OCI-LY7 (cell line): ENCODE results near the gene CD274. TPM values are rescaled to one million over a fixed set of nuclear protein-coding genes. Genes with fewer than 3 reads are reported as not detected.

ENCODE experiments used
- Bru-seq: library from RNA; stranded (reverse); fragments of 400-500 nt; gene quantifications from one replicate; lab custom pipeline; 2021; lab: Mats Ljungman, UMichigan
- BruChase-seq, 2 experiments: library from RNA; stranded (reverse); fragments of 400-500 nt; gene quantifications; one replicate each; lab custom pipeline; 2021; lab: Mats Ljungman, UMichigan
- BruUV-seq: library from RNA; stranded (reverse); fragments of 400-500 nt; replicated peaks from 2 replicates; lab custom pipeline; 2021; lab: Mats Ljungman, UMichigan
- CTCF ChIA-PET: fragments of 300-600 bp; sonication (Branson Sonifier 250); formaldehyde crosslinking; loops from one replicate; lab custom pipeline; 2022; ENCODE audit warnings: antibody characterized with exemption; ENCODE audit not compliant: unreplicated experiment; lab: Charles Lee
- POLR2A ChIA-PET: fragments of 300-600 bp; sonication (Branson Sonifier 250); formaldehyde crosslinking; loops from one replicate; lab custom pipeline; 2022; ENCODE audit warnings: antibody characterized with exemption; lab: Charles Lee
- DNase-seq: peaks from one replicate; pipeline ENCODE4 v3.0.0-alpha.2; 2015; ENCODE audit warnings: low spot score
- H2AFZ ChIP-seq: fragments of 200-600 bp; sonication (generic), shearing (Covaris generic); 2 replicates; pipeline ENCODE4 v1.6.1; 2014; ENCODE audit warnings: mild to moderate bottlenecking, antibody characterized with exemption, low read length, moderate library complexity
- H3K27ac ChIP-seq: fragments of 200-600 bp; sonication (generic); 2 replicates; pipeline ENCODE4 v1.5.1; 2014; ENCODE audit warnings: mixed run types, low read depth, mild to moderate bottlenecking, moderate library complexity, low read length, inconsistent platforms; ENCODE audit not compliant: poor library complexity, severe bottlenecking
- H3K36me3 ChIP-seq: fragments of 200-600 bp; sonication (generic); 2 replicates; pipeline ENCODE4 v1.6.1; 2014; ENCODE audit warnings: mild to moderate bottlenecking, antibody characterized with exemption, low read length, moderate library complexity, mixed read lengths; ENCODE audit not compliant: insufficient read depth
- H3K4me1 ChIP-seq: fragments of 200-600 bp; sonication (generic); 2 replicates; pipeline ENCODE4 v1.5.1; 2014; ENCODE audit warnings: mild to moderate bottlenecking, low read length; ENCODE audit not compliant: insufficient read depth, poor library complexity, severe bottlenecking
- H3K4me2 ChIP-seq: fragments of 200-600 bp; sonication (generic); 2 replicates; pipeline ENCODE4 v1.6.1; 2014; ENCODE audit warnings: mild to moderate bottlenecking, low read length
- H3K4me3 ChIP-seq: fragments of 200-600 bp; sonication (generic); 2 replicates; pipeline ENCODE4 v1.5.1; 2014; ENCODE audit warnings: mild to moderate bottlenecking, low read depth, low read length; ENCODE audit not compliant: poor library complexity, severe bottlenecking
- H3K79me2 ChIP-seq: fragments of 200-600 bp; sonication (generic); 2 replicates; pipeline ENCODE4 v1.6.1; 2016; ENCODE audit warnings: low read depth, mild to moderate bottlenecking, low read length, moderate library complexity, mixed read lengths; ENCODE audit not compliant: insufficient read depth
- H3K9me2 ChIP-seq: fragments of 200-600 bp; sonication (generic); 2 replicates; pipeline ENCODE4 v1.6.1; 2016; ENCODE audit warnings: mild to moderate bottlenecking, low read length, mixed read lengths; ENCODE audit not compliant: insufficient read depth
- H3K9me3 ChIP-seq: fragments of 200-600 bp; sonication (generic); 2 replicates; pipeline ENCODE4 v1.6.1; 2014; ENCODE audit warnings: mild to moderate bottlenecking, mixed run types, low read length, mixed read lengths
- H4K20me1 ChIP-seq: fragments of 200-600 bp; sonication (generic); 2 replicates; pipeline ENCODE4 v1.6.1; 2014; ENCODE audit warnings: mild to moderate bottlenecking, antibody characterized with exemption, low read length, moderate library complexity, mixed read lengths; ENCODE audit not compliant: insufficient read depth
- CTCF ChIP-seq: fragments of 200-600 bp; sonication (generic); conservative IDR thresholded peaks from 2 replicates; pipeline ENCODE4 v1.5.1; 2014; ENCODE audit warnings: mild to moderate bottlenecking, antibody characterized with exemption, low read length, moderate library complexity, mixed read lengths
- EZH2phosphoT487 ChIP-seq: fragments of 200-600 bp; sonication (generic); IDR thresholded peaks from 2 replicates; pipeline ENCODE4 v1.6.1; 2018; ENCODE audit warnings: low read depth, borderline replicate concordance, mild to moderate bottlenecking, mixed run types, antibody characterized with exemption, low read length, moderate library complexity, mixed read lengths
- intact Hi-C: fragments of 100-400 bp; cut with micrococcal nuclease; formaldehyde crosslinking; loops from one replicate; pipeline ENCODE4 v1.10.0; 2022; ENCODE audit not compliant: unreplicated experiment
- long read RNA-seq: library from polyadenylated mRNA; stranded (forward); transcript quantifications from one replicate; pipeline ENCODE4 v2.0.0, GENCODE V29; 2022
- total RNA-seq, 2 experiments: library from RNA; depleted of rRNA in 1 of 2; stranded (reverse); fragments of >200 nt in 1 of 2; shearing (Covaris generic) in 1 of 2; gene quantifications; 2 replicates each; pipeline ENCODE4 v1.2.3, GENCODE V29; 2014 to 2022

The CD274 gene
- total RNA-seq (2014; rRNA removed; shearing (Covaris generic)) (0.57 and 4.3 TPM in 2 replicates), total RNA-seq (2022) (0.15 and 1.2 TPM in 2 replicates), Bru-seq, nascent RNA (percentile 29 among the genes with signal in this experiment), BruChase-seq, experiment 1, labeled RNA remaining after a 6-hour chase (percentile 13 among the genes with signal in this experiment), BruChase-seq, experiment 2, labeled RNA remaining after a 2-hour chase (percentile 20 among the genes with signal in this experiment)
- long read RNA-seq = 0 reads

- Histone ChIP-seq H3K79me2 (no peaks in the 10 kb centered on the region), H3K4me2 (peak within 1 kb of the TSS; percentile 72), H3K27ac (no peak within 1 kb of the TSS), H2AFZ (peak within 1 kb of the TSS; percentile 82), H3K4me1 (peaks cover 25% of the 10 kb centered on the region), H3K36me3 (no peaks in the 10 kb centered on the region), H4K20me1 (no peaks in the 10 kb centered on the region), H3K9me3 (no peaks in the 10 kb centered on the region), H3K9me2 (no peaks in the 10 kb centered on the region), H3K4me3 (peak within 1 kb of the TSS; percentile 71)
- intact Hi-C loops = loop anchor here (1.0 to 10.0 kb wide), 3 partner anchors 80 to 324 kb away; no protein-coding TSS in a partner anchor
- ChIA-PET POLR2A (interaction anchor here (0.8 to 2.1 kb wide), 11 partner anchors 9 to 154 kb away, joined by 3 to 17 read pairs (median 3); partner anchors contain the start of gene PLGRKT), CTCF (interaction anchor here (0.6 to 1.5 kb wide), 7 partner anchors 12 to 526 kb away, joined by 3 to 6 read pairs (median 4); no protein-coding TSS in a partner anchor)
- peak; percentile 81 for TF ChIP-seq CTCF
- no peak for TF ChIP-seq EZH2phosphoT487
- BruUV-seq = no TSS peak
- peak; percentile 74 for DNase-seq
Observed at GRCh38 chr9:5450359-5451091, at the start of gene CD274. CD274 (plus strand) TSS chr9:5450542; CDS start chr9:5456114, 5,572 bp downstream.

- ChIA-PET CTCF (no interaction called here), POLR2A (no interaction called here)
- H3K4me2 ChIP-seq = no peak overlapping the region
- H3K27ac ChIP-seq = no peak overlapping the region
- no TSS peak for BruUV-seq
- H3K79me2 ChIP-seq = no peaks in the 10 kb centered on the region
- DNase-seq = peak; percentile 4
- 0 out of 2 replicates have a peak, but pooled peaks cover 2% of the 10 kb centered on the region for H3K9me3 ChIP-seq
- TF ChIP-seq CTCF = no peak; the same call in 1 of the 2 replicates
- TF ChIP-seq EZH2phosphoT487 = no peak
- no peak overlapping the region for H3K4me3 ChIP-seq
- H3K9me2 ChIP-seq = no peaks in the 10 kb centered on the region
- intact Hi-C loops = no loop called here
- H3K4me1 ChIP-seq = no peaks in the 10 kb centered on the region
- H3K36me3 ChIP-seq = no peaks in the 10 kb centered on the region
- no peaks in the 10 kb centered on the region for H4K20me1 ChIP-seq
- no peak overlapping the region for H2AFZ ChIP-seq
Observed at GRCh38 chr9:5402217-5402616, 48.1 kb upstream of the CD274 start.
